ENCODE measurements around the gene KRTAP9-1. TPM values are rescaled to one million over a fixed set of nuclear protein-coding genes. Genes with fewer than 3 reads are reported as not detected.

KRTAP9-1 gene
- polyA plus RNA-seq, 3 donors from 2014 or later: not detected

Other genes with a start within 250 kb of the KRTAP9-1 start
- gene KRT39, start 222.9 kb upstream of the KRTAP9-1 start, polyA plus RNA-seq: not detected
- gene KRT40, start 205.6 kb upstream of the KRTAP9-1 start, polyA plus RNA-seq: not detected
- not detected for gene KRTAP3-3, start 195.7 kb upstream of the KRTAP9-1 start, polyA plus RNA-seq
- not detected for gene KRTAP3-2, start 190.0 kb upstream of the KRTAP9-1 start, polyA plus RNA-seq
- gene KRTAP3-1, start 180.8 kb upstream of the KRTAP9-1 start, polyA plus RNA-seq: not detected
- gene KRTAP1-5, start 162.7 kb upstream of the KRTAP9-1 start, polyA plus RNA-seq: not detected
- not detected for gene KRTAP1-4, start 159.7 kb upstream of the KRTAP9-1 start, polyA plus RNA-seq
- gene KRTAP1-3, start 155.0 kb upstream of the KRTAP9-1 start, polyA plus RNA-seq: not detected
- gene KRTAP1-1, start 148.4 kb upstream of the KRTAP9-1 start, polyA plus RNA-seq: not detected
- gene KRTAP2-1, start 142.6 kb upstream of the KRTAP9-1 start, polyA plus RNA-seq: not detected
- gene KRTAP2-2, start 134.7 kb upstream of the KRTAP9-1 start, polyA plus RNA-seq: not detected
- not detected for gene KRTAP2-3, start 129.8 kb upstream of the KRTAP9-1 start, polyA plus RNA-seq
- not detected for gene KRTAP2-4, start 124.0 kb upstream of the KRTAP9-1 start, polyA plus RNA-seq
- gene KRTAP4-7, start 105.7 kb upstream of the KRTAP9-1 start, polyA plus RNA-seq: not detected
- not detected for gene KRTAP4-8, start 91.7 kb upstream of the KRTAP9-1 start, polyA plus RNA-seq
- not detected for gene KRTAP4-16, start 87.7 kb upstream of the KRTAP9-1 start, polyA plus RNA-seq
- gene KRTAP4-9, start 84.5 kb upstream of the KRTAP9-1 start, polyA plus RNA-seq: not detected
- not detected for gene KRTAP4-11, start 71.5 kb upstream of the KRTAP9-1 start, polyA plus RNA-seq
- gene KRTAP4-12, start 65.7 kb upstream of the KRTAP9-1 start, polyA plus RNA-seq: not detected
- gene KRTAP4-6, start 49.3 kb upstream of the KRTAP9-1 start, polyA plus RNA-seq: not detected
- not detected for gene KRTAP4-5, start 40.1 kb upstream of the KRTAP9-1 start, polyA plus RNA-seq
- not detected for gene KRTAP4-4, start 29.1 kb upstream of the KRTAP9-1 start, polyA plus RNA-seq
- gene KRTAP4-3, start 21.7 kb upstream of the KRTAP9-1 start, polyA plus RNA-seq: not detected
- gene KRTAP4-2, start 11.7 kb upstream of the KRTAP9-1 start, polyA plus RNA-seq: not detected
- gene KRTAP4-1, start 5.0 kb upstream of the KRTAP9-1 start, polyA plus RNA-seq: not detected
- not detected for gene KRTAP9-2, start 36.8 kb downstream of the KRTAP9-1 start, polyA plus RNA-seq
- gene KRTAP9-3, start 42.6 kb downstream of the KRTAP9-1 start, polyA plus RNA-seq: not detected
- gene KRTAP9-8, start 48.1 kb downstream of the KRTAP9-1 start, polyA plus RNA-seq: not detected
- not detected for gene KRTAP9-4, start 59.8 kb downstream of the KRTAP9-1 start, polyA plus RNA-seq
- not detected for gene KRTAP9-9, start 65.5 kb downstream of the KRTAP9-1 start, polyA plus RNA-seq
- gene KRTAP9-6, start 75.5 kb downstream of the KRTAP9-1 start, polyA plus RNA-seq: not detected
- not detected for gene KRTAP9-7, start 85.8 kb downstream of the KRTAP9-1 start, polyA plus RNA-seq
- not detected for gene KRTAP29-1, start 113.0 kb downstream of the KRTAP9-1 start, polyA plus RNA-seq
- under 1 TPM in 2 of 3 donors, not detected in 1; 0.17 to 0.30 TPM for gene KRTAP16-1, start 119.4 kb downstream of the KRTAP9-1 start, polyA plus RNA-seq
- gene KRTAP17-1, start 125.8 kb downstream of the KRTAP9-1 start, polyA plus RNA-seq: not detected
- gene KRT33A, start 160.9 kb downstream of the KRTAP9-1 start, polyA plus RNA-seq: not detected
- gene KRT33B, start 179.9 kb downstream of the KRTAP9-1 start, polyA plus RNA-seq: not detected
- gene KRT34, start 192.4 kb downstream of the KRTAP9-1 start, polyA plus RNA-seq: not detected
- not detected for gene KRT31, start 207.7 kb downstream of the KRTAP9-1 start, polyA plus RNA-seq
- gene KRT37, start 234.7 kb downstream of the KRTAP9-1 start, polyA plus RNA-seq: not detected

Measured in immature natural killer cell (primary cell).